Retinal pigment epithelial cell (primary cell): ENCODE measurements around the gene PDE9A.

Experiments used
- DNase-seq: peaks from one replicate; pipeline ENCODE4 v3.0.0-alpha.2; 2010; ENCODE audit warnings: low read depth
- H3K4me3 ChIP-seq: 2 replicates; pipeline ENCODE4 v1.5.1; 2011; ENCODE audit warnings: mild to moderate bottlenecking, low read length, control low read depth, moderate library complexity
- CTCF ChIP-seq: conservative IDR thresholded peaks from 2 replicates; pipeline ENCODE4 v1.5.1; 2011; ENCODE audit warnings: low read depth, low read length, control low read depth, inconsistent platforms

The PDE9A gene

GRCh38 chr21:42618707-42619102 lies 34.7 kb upstream of the PDE9A start:
- H3K4me3 ChIP-seq, result no peak overlapping the region
- peak; percentile 23 for TF ChIP-seq CTCF
- DNase-seq, result no peak

- TF ChIP-seq CTCF, result no peak
- DNase-seq, result no peak
- H3K4me3 ChIP-seq, result no peak overlapping the region
Measured at GRCh38 chr21:42619166-42619565, 34.3 kb upstream of the PDE9A start.

GRCh38 chr21:42619841-42620240 lies 33.6 kb upstream of the PDE9A start:
- no peak for DNase-seq
- no peak overlapping the region for H3K4me3 ChIP-seq
- no peak for TF ChIP-seq CTCF

GRCh38 chr21:42621166-42621818 lies 32.1 kb upstream of the PDE9A start:
- DNase-seq, result no peak
- H3K4me3 ChIP-seq, result no peak overlapping the region
- TF ChIP-seq CTCF, result no peak

GRCh38 chr21:42621819-42622177 lies 31.6 kb upstream of the PDE9A start:
- H3K4me3 ChIP-seq, result no peak overlapping the region
- TF ChIP-seq CTCF, result no peak
- no peak for DNase-seq

GRCh38 chr21:42622284-42622683 lies 31.1 kb upstream of the PDE9A start:
- TF ChIP-seq CTCF, result no peak
- DNase-seq, result no peak
- H3K4me3 ChIP-seq, result no peak overlapping the region

- no peak overlapping the region for H3K4me3 ChIP-seq
- TF ChIP-seq CTCF, result no peak
- no peak for DNase-seq
Measured at GRCh38 chr21:42623694-42624093, 29.7 kb upstream of the PDE9A start.
